Measurements from ENCODE around the gene APOBEC3H.
A peak's percentile ranks its signal among the peaks of the same experiment; 100 is the strongest.

The APOBEC3H gene

GRCh38 chr22:39083212-39084165 lies 13.6 kb upstream of the APOBEC3H start:
- no peak overlapping the region for H3K27ac ChIP-seq
- TF ChIP-seq CTCF (conservative IDR thresholded peaks at IDR 0.05) = no peak

GRCh38 chr22:39084666-39085065 lies 12.4 kb upstream of the APOBEC3H start:
- TF ChIP-seq CTCF (conservative IDR thresholded peaks at IDR 0.05) = no peak
- H3K27ac ChIP-seq = no peak overlapping the region

GRCh38 chr22:39087098-39087497 lies 9.9 kb upstream of the APOBEC3H start:
- no peak for TF ChIP-seq CTCF (conservative IDR thresholded peaks at IDR 0.05)

GRCh38 chr22:39087881-39088684 lies 9.0 kb upstream of the APOBEC3H start:
- peak overlapping the region; percentile 7; the same call in 1 of the 2 replicates for H3K27ac ChIP-seq
- no peak for TF ChIP-seq CTCF (conservative IDR thresholded peaks at IDR 0.05)

More at GRCh38 chr22:39087098-39087497, 9.9 kb upstream of the APOBEC3H start:
- H3K27ac ChIP-seq = no peak overlapping the region

- peak overlapping the region; percentile 7; the same call in 1 of the 2 replicates for H3K27ac ChIP-seq
- no peak for TF ChIP-seq CTCF (conservative IDR thresholded peaks at IDR 0.05)
Measured at GRCh38 chr22:39088685-39089032, 8.4 kb upstream of the APOBEC3H start.

GRCh38 chr22:39089928-39090327 lies 7.1 kb upstream of the APOBEC3H start:
- TF ChIP-seq CTCF (conservative IDR thresholded peaks at IDR 0.05) = no peak
- H3K27ac ChIP-seq = no peak overlapping the region

- no peak overlapping the region for H3K27ac ChIP-seq
Measured at GRCh38 chr22:39090426-39091064, 6.5 kb upstream of the APOBEC3H start.

More at GRCh38 chr22:39090426-39091064, 6.5 kb upstream of the APOBEC3H start:
- TF ChIP-seq CTCF (conservative IDR thresholded peaks at IDR 0.05) = no peak

All from VCaP (cell line).